Measurements from ENCODE around the gene MAML3. TPM values are rescaled to one million over a fixed set of nuclear protein-coding genes. Genes with fewer than 3 reads are reported as not detected.

The MAML3 gene
- total RNA-seq, 1 experiment from 2014 or later, result 12.1 TPM

DNA sequence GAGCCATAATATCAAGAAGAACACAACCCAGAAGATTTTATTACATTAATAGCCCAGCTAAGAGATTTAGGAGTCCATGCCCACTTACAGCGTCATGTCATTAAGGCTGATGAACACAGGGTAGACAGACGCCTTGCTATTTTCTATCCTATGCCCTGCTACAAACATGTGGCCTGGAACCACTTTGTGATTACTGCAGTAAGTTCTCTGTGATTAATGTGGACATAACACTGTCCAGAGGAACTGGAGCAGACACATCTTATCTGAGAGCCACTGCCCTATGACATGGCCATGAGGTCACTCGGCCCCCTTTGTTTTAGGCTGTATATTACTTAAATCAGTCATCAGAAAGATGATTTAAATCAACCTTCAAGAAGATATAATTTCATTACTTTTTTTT, 211.7 kb downstream of the MAML3 start:
- H3K27ac Mint-ChIP-seq (ENCODE audit: unreplicated experiment), result no peak overlapping the region
- peaks cover 8% of the 10 kb centered on the region for H3K36me3 Mint-ChIP-seq (ENCODE audit: insufficient read depth, unreplicated experiment)
- 0 out of 2 replicates have a peak, but pooled peaks cover 3% of the 10 kb centered on the region for H3K9me3 ChIP-seq
- H3K27me3 ChIP-seq (replicated peaks; ENCODE audit: control insufficient read depth, insufficient read depth, low read length), result no peaks in the 10 kb centered on the region
- TF ChIP-seq CTCF (IDR thresholded peaks at IDR 0.05; ENCODE audit: insufficient read depth in 1 of 2, low read depth in 1 of 2, low read length in 1 of 2, severe bottlenecking in 1 of 2, unreplicated experiment in 1 of 2), result no peak
- H3K4me1 ChIP-seq, result peaks cover 14% of the 10 kb centered on the region
- no TSS peak for BruUV-seq (replicated peaks)
- no peaks in the 10 kb centered on the region for H3K36me3 ChIP-seq (ENCODE audit: control insufficient read depth, insufficient read depth, low read length)
- ChIA-PET CTCF (no interaction called here), POLR2A (no interaction called here)
- H3K4me3 ChIP-seq (ENCODE audit: low read depth, low read length), result no peak overlapping the region
- H3K27me3 Mint-ChIP-seq (ENCODE audit: insufficient read depth, unreplicated experiment), result no peaks in the 10 kb centered on the region
- DNase-seq, result no peak
- no peaks in the 10 kb centered on the region for H3K9me3 Mint-ChIP-seq (ENCODE audit: unreplicated experiment)
- no peak overlapping the region for H3K4me3 Mint-ChIP-seq (ENCODE audit: unreplicated experiment)
- intact Hi-C loops (cut with micrococcal nuclease; ENCODE audit: unreplicated experiment), result no loop called here
- peaks cover 13% of the 10 kb centered on the region for H3K4me1 Mint-ChIP-seq (ENCODE audit: low read depth, unreplicated experiment)

- H3K9me3 ChIP-seq, result 0 out of 2 replicates have a peak, but pooled peaks cover 3% of the 10 kb centered on the region
- TF ChIP-seq CTCF (IDR thresholded peaks at IDR 0.05; ENCODE audit: insufficient read depth in 1 of 2, low read depth in 1 of 2, low read length in 1 of 2, severe bottlenecking in 1 of 2, unreplicated experiment in 1 of 2), result no peak
- no peak for DNase-seq
- no TSS peak for BruUV-seq (replicated peaks)
- intact Hi-C loops (cut with micrococcal nuclease; ENCODE audit: unreplicated experiment), result no loop called here
- Mint-ChIP-seq H3K4me3 (ENCODE audit: unreplicated experiment) (no peak overlapping the region), H3K27ac (ENCODE audit: unreplicated experiment) (no peak overlapping the region), H3K4me1 (ENCODE audit: low read depth, unreplicated experiment) (peaks cover 13% of the 10 kb centered on the region), H3K9me3 (ENCODE audit: unreplicated experiment) (no peaks in the 10 kb centered on the region), H3K27me3 (ENCODE audit: insufficient read depth, unreplicated experiment) (no peaks in the 10 kb centered on the region), H3K36me3 (ENCODE audit: insufficient read depth, unreplicated experiment) (peaks cover 8% of the 10 kb centered on the region)
- CTCF ChIA-PET, result no interaction called here
- peaks cover 11% of the 10 kb centered on the region for H3K4me1 ChIP-seq
- POLR2A ChIA-PET, result no interaction called here
- no peaks in the 10 kb centered on the region for H3K27me3 ChIP-seq (replicated peaks; ENCODE audit: control insufficient read depth, insufficient read depth, low read length)
- no peak overlapping the region for H3K4me3 ChIP-seq (ENCODE audit: low read depth, low read length)
- H3K36me3 ChIP-seq (ENCODE audit: control insufficient read depth, insufficient read depth, low read length), result no peaks in the 10 kb centered on the region
Observed at GRCh38 chr4:139940600-139940999, 213.4 kb downstream of the MAML3 start.

DNA sequence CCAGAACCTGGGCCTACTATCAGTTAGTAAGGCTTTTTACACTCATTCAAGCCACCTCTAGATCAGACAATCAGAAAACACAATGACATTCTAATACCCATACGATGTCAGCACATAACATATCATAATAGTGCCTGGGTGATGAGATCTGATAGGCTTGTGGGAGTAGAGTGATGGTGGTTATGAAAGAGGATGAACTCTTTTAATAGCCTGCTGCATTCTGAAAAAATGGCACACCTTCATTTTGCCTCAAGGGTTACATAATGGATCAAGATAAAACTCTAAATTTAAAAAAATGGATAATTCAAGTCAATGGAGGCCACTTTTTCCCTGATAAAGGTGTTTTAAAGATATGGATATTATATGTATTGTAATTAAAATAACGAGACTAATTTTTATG, 215.6 kb downstream of the MAML3 start:
- intact Hi-C loops (cut with micrococcal nuclease; ENCODE audit: unreplicated experiment), result no loop called here

More for the DNA sequence above, 215.6 kb downstream of the MAML3 start:
- CTCF ChIA-PET, result no interaction called here
- no TSS peak for BruUV-seq (replicated peaks)
- no peak overlapping the region for H3K27ac Mint-ChIP-seq (ENCODE audit: unreplicated experiment)
- H3K27me3 Mint-ChIP-seq (ENCODE audit: insufficient read depth, unreplicated experiment), result no peaks in the 10 kb centered on the region
- H3K4me3 ChIP-seq (ENCODE audit: low read depth, low read length), result no peak overlapping the region
- H3K4me3 Mint-ChIP-seq (ENCODE audit: unreplicated experiment), result no peak overlapping the region
- no peaks in the 10 kb centered on the region for H3K9me3 Mint-ChIP-seq (ENCODE audit: unreplicated experiment)
- H3K36me3 ChIP-seq (ENCODE audit: control insufficient read depth, insufficient read depth, low read length), result no peaks in the 10 kb centered on the region
- no peaks in the 10 kb centered on the region for H3K9me3 ChIP-seq
- POLR2A ChIA-PET, result no interaction called here
- peaks cover 6% of the 10 kb centered on the region for H3K36me3 Mint-ChIP-seq (ENCODE audit: insufficient read depth, unreplicated experiment)
- no peaks in the 10 kb centered on the region for H3K27me3 ChIP-seq (replicated peaks; ENCODE audit: control insufficient read depth, insufficient read depth, low read length)
- DNase-seq, result no peak
- peaks cover 9% of the 10 kb centered on the region for H3K4me1 ChIP-seq
- no peak for TF ChIP-seq CTCF (IDR thresholded peaks at IDR 0.05; ENCODE audit: insufficient read depth in 1 of 2, low read depth in 1 of 2, low read length in 1 of 2, severe bottlenecking in 1 of 2, unreplicated experiment in 1 of 2)
- H3K4me1 Mint-ChIP-seq (ENCODE audit: low read depth, unreplicated experiment), result peaks cover 13% of the 10 kb centered on the region

Measured in Caco-2 (cell line).